Choroid plexus epithelial cell (primary cell): Measurements from ENCODE around the gene NRDE2.

Source experiments
- DNase-seq: peaks from one replicate; pipeline ENCODE4 v3.0.0-alpha.2; 2010; ENCODE audit warnings: low read depth
- H3K4me3 ChIP-seq: 2 replicates; pipeline ENCODE4 v1.5.1; 2011; ENCODE audit warnings: low read depth, mild to moderate bottlenecking, control low read depth, low read length, moderate library complexity
- CTCF ChIP-seq: conservative IDR thresholded peaks from 2 replicates; pipeline ENCODE4 v1.5.1; 2011; ENCODE audit warnings: low read depth, mild to moderate bottlenecking, control low read depth, inconsistent platforms, low read length, moderate library complexity

NRDE2 gene

GRCh38 chr14:90297876-90298629 is 33.7 kb downstream of the NRDE2 start:
- DNase-seq: no peak
- H3K4me3 ChIP-seq: no peak overlapping the region
- no peak for TF ChIP-seq CTCF

- no peak overlapping the region for H3K4me3 ChIP-seq
- no peak for DNase-seq
- TF ChIP-seq CTCF: no peak
These were observed 35.1 kb downstream of the NRDE2 start for GRCh38 chr14:90296641-90297040.

- no peak for TF ChIP-seq CTCF
- no peak overlapping the region for H3K4me3 ChIP-seq
- peak; percentile 71 for DNase-seq
These were observed 35.7 kb downstream of the NRDE2 start for GRCh38 chr14:90295870-90296516.

- peak; percentile 53 for DNase-seq
- no peak overlapping the region for H3K4me3 ChIP-seq
- no peak for TF ChIP-seq CTCF
These were observed 36.9 kb downstream of the NRDE2 start for GRCh38 chr14:90294872-90295271.

- no peak overlapping the region for H3K4me3 ChIP-seq
- no peak for DNase-seq
- TF ChIP-seq CTCF: no peak
These were observed 37.7 kb downstream of the NRDE2 start for GRCh38 chr14:90293766-90294730.

GRCh38 chr14:90291699-90292098 is 40.0 kb downstream of the NRDE2 start:
- no peak overlapping the region for H3K4me3 ChIP-seq
- DNase-seq: no peak
- TF ChIP-seq CTCF: no peak
